CD8-positive, alpha-beta memory T cell (primary cell): ENCODE data around the gene MCC. TPM values are rescaled to one million over a fixed set of nuclear protein-coding genes. Genes with fewer than 3 reads are reported as not detected.

Source experiments
- CTCF ChIA-PET: fragments of 350-600 bp; sonication (Branson Sonifier 250); formaldehyde crosslinking; loops from one replicate; lab custom pipeline; 2021; ENCODE audit warnings: antibody characterized with exemption; lab: Charles Lee
- POLR2A ChIA-PET: fragments of 350-600 bp; sonication (Branson Sonifier 250); formaldehyde crosslinking; loops from one replicate; lab custom pipeline; 2021; ENCODE audit warnings: antibody characterized with exemption; lab: Charles Lee
- DNase-seq, 5 donors: peaks; one replicate each; pipeline versions ENCODE4 v3.0.0 to v3.0.0-alpha.2; 2020 to 2022; ENCODE audit warnings: mixed read lengths in 1 of 5
- H3K27ac ChIP-seq: one replicate; pipeline ENCODE4 v1.7.0; 2013; ENCODE audit warnings: low read depth, mild to moderate bottlenecking, low read length, moderate library complexity
- H3K27me3 ChIP-seq: 2 replicates; pipeline ENCODE4 v1.7.0; 2013; ENCODE audit warnings: low read length, mild to moderate bottlenecking; ENCODE audit not compliant: insufficient read depth, poor library complexity, severe bottlenecking
- H3K36me3 ChIP-seq: 2 replicates; pipeline ENCODE4 v1.7.0; 2013; ENCODE audit warnings: mild to moderate bottlenecking, low read length, moderate library complexity; ENCODE audit not compliant: insufficient read depth
- H3K4me1 ChIP-seq: 2 replicates; pipeline ENCODE4 v1.7.0; 2013; ENCODE audit warnings: mild to moderate bottlenecking, low read length, moderate library complexity; ENCODE audit not compliant: insufficient read depth
- H3K4me3 ChIP-seq: 2 replicates; pipeline ENCODE4 v1.7.0; 2013; ENCODE audit warnings: mild to moderate bottlenecking, low read length
- H3K9me3 ChIP-seq: 2 replicates; pipeline ENCODE4 v1.7.0; 2013; ENCODE audit warnings: mild to moderate bottlenecking, low read length
- H3K27ac Mint-ChIP-seq, 8 donors: one replicate each; pipeline ENCODE4 v1.8.0; 2020 to 2021; ENCODE audit warnings: mixed read lengths in 8 of 8, mild to moderate bottlenecking in 6 of 8, inconsistent platforms in 3 of 8, moderate library complexity in 3 of 8
- H3K27me3 Mint-ChIP-seq, 2 donors: one replicate each; pipeline ENCODE4 v1.8.0; 2020 to 2021; ENCODE audit warnings: mixed read lengths in 2 of 2, mild to moderate bottlenecking in 1 of 2, moderate library complexity in 1 of 2
- H3K36me3 Mint-ChIP-seq, 3 donors: one replicate each; pipeline ENCODE4 v1.8.0; 2020 to 2021; ENCODE audit warnings: mixed read lengths in 3 of 3, inconsistent platforms in 1 of 3, mild to moderate bottlenecking in 1 of 3
- H3K4me1 Mint-ChIP-seq, 3 donors: one replicate each; pipeline ENCODE4 v1.8.0; 2020 to 2021; ENCODE audit warnings: mixed read lengths in 3 of 3, inconsistent platforms in 1 of 3, mild to moderate bottlenecking in 1 of 3
- H3K4me3 Mint-ChIP-seq, 7 donors: one replicate each; pipeline ENCODE4 v1.8.0; 2020 to 2021; ENCODE audit warnings: mixed read lengths in 7 of 7, mild to moderate bottlenecking in 6 of 7, moderate library complexity in 4 of 7, inconsistent platforms in 2 of 7
- H3K9me3 Mint-ChIP-seq, 5 donors: one replicate each; pipeline ENCODE4 v1.8.0; 2020 to 2022; ENCODE audit warnings: mixed read lengths in 5 of 5, mild to moderate bottlenecking in 3 of 5, moderate library complexity in 2 of 5, inconsistent platforms in 1 of 5
- polyA plus RNA-seq: library from polyadenylated mRNA; unstranded; fragments of 300-500 nt; fragmentation: Illumina TruSeq; gene quantifications from one replicate; pipeline ENCODE4 v1.2.3, GENCODE V29; 2021
- total RNA-seq, 2 experiments: library from RNA; stranded (reverse); gene quantifications; one replicate each; pipeline ENCODE4 v1.2.3, GENCODE V29; 2021

The MCC gene
- total and polyA plus RNA-seq, 3 experiments from 2014 or later = 4.2 to 5.4 (median 4.9) TPM

DNA sequence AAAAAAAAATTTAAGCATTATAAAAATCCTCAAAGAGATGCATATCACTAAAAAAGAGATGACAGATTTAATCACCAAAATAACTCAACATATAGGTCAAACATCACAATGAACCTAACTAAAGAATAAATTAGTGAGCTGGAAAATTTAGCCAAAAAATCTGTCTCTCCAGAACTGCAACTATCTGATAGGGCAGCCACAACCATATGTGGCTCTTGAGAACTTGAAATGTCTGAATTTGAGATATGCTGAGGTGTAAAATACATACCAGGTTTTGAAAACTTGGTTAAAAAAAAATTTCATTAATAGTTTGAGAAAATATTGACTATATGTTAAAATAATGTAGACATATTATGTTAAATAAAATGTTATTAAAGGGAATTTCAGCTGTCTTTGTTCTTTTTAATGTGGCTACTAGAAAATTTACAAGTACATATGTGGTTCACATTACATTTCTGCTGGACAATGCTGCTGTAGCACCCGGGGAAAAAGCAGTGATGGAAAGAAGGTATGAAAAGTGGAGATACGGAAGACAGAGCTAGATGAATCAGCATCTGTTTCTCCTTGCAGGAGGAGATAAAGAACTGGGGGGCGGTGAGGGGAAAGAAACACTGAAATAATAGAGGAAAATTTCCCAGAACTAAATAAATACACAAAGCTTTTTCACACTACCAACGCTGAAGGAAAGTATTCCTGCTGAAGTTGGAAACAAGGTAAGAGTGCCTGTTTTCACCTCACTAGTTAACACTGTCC lies 445.6 kb downstream of the MCC start:
- H3K27me3 Mint-ChIP-seq = peaks cover 0 to 1% of the 10 kb centered on the region in 2 donors
- Histone ChIP-seq H3K27ac (peak overlapping the region; percentile 65), H3K27me3 (no peaks in the 10 kb centered on the region), H3K4me1 (no peaks in the 10 kb centered on the region), H3K9me3 (no peaks in the 10 kb centered on the region), H3K36me3 (no peaks in the 10 kb centered on the region), H3K4me3 (no peak overlapping the region)
- peaks cover 0 to 2% (median 0%) of the 10 kb centered on the region in 3 donors for H3K4me1 Mint-ChIP-seq
- H3K4me3 Mint-ChIP-seq = no peak overlapping the region
- peak overlapping the region in 2 of 8 donors; percentile 6 to 44 for H3K27ac Mint-ChIP-seq
- peaks cover 0 to 8% (median 1%) of the 10 kb centered on the region in 3 donors for H3K36me3 Mint-ChIP-seq
- no peaks in the 10 kb centered on the region for H3K9me3 Mint-ChIP-seq
- ChIA-PET POLR2A (no interaction called here), CTCF (interaction anchor here (0.7 kb wide), 1 partner anchor 16 kb away, joined by 3 read pairs; no protein-coding TSS in a partner anchor)
- DNase-seq = no peak

GRCh38 chr5:113040672-113041260 lies 447.5 kb downstream of the MCC start:
- Histone ChIP-seq H3K27ac (no peak overlapping the region), H3K27me3 (no peaks in the 10 kb centered on the region), H3K36me3 (no peaks in the 10 kb centered on the region), H3K9me3 (no peaks in the 10 kb centered on the region), H3K4me3 (no peak overlapping the region), H3K4me1 (no peaks in the 10 kb centered on the region)
- H3K27me3 Mint-ChIP-seq = peaks cover 0 to 1% of the 10 kb centered on the region in 2 donors
- H3K4me3 Mint-ChIP-seq = no peak overlapping the region
- CTCF ChIA-PET = interaction anchor here (1.5 kb wide), 1 partner anchor 44 kb away, joined by 3 read pairs; no protein-coding TSS in a partner anchor
- POLR2A ChIA-PET = no interaction called here
- DNase-seq = no peak
- H3K36me3 Mint-ChIP-seq = peaks cover 0 to 8% (median 1%) of the 10 kb centered on the region in 3 donors
- H3K27ac Mint-ChIP-seq = peak overlapping the region in 1 of 8 donors; percentile 22
- H3K9me3 Mint-ChIP-seq = no peaks in the 10 kb centered on the region
- H3K4me1 Mint-ChIP-seq = peaks cover 0 to 2% (median 0%) of the 10 kb centered on the region in 3 donors

- H3K9me3 ChIP-seq = no peaks in the 10 kb centered on the region
- H3K27ac Mint-ChIP-seq = peak overlapping the region in 1 of 8 donors; percentile 74
- H3K36me3 ChIP-seq = no peaks in the 10 kb centered on the region
- ChIA-PET CTCF (interaction anchor here (2.0 kb wide), 1 partner anchor 44 kb away, joined by 6 read pairs; no protein-coding TSS in a partner anchor), POLR2A (no interaction called here)
- H3K27me3 ChIP-seq = no peaks in the 10 kb centered on the region
- H3K9me3 Mint-ChIP-seq = no peaks in the 10 kb centered on the region
- no peaks in the 10 kb centered on the region for H3K4me1 ChIP-seq
- H3K4me3 ChIP-seq = no peak overlapping the region
- H3K4me3 Mint-ChIP-seq = no peak overlapping the region
- H3K27me3 Mint-ChIP-seq = peaks cover 0 to 1% of the 10 kb centered on the region in 2 donors
- H3K36me3 Mint-ChIP-seq = peaks cover 0 to 7% (median 1%) of the 10 kb centered on the region in 3 donors
- peaks cover 0 to 4% (median 2%) of the 10 kb centered on the region in 3 donors for H3K4me1 Mint-ChIP-seq
- no peak for DNase-seq
- no peak overlapping the region for H3K27ac ChIP-seq
These were observed 448.3 kb downstream of the MCC start for GRCh38 chr5:113039934-113040285.

GRCh38 chr5:113039229-113039933 lies 448.9 kb downstream of the MCC start:
- Mint-ChIP-seq H3K36me3 (peaks cover 0 to 6% (median 1%) of the 10 kb centered on the region in 3 donors), H3K9me3 (no peaks in the 10 kb centered on the region), H3K4me1 (peaks cover 0 to 6% (median 4%) of the 10 kb centered on the region in 3 donors), H3K4me3 (no peak overlapping the region), H3K27me3 (peaks cover 0 to 1% of the 10 kb centered on the region in 2 donors), H3K27ac (peak overlapping the region in 1 of 8 donors; percentile 74)
- H3K27ac ChIP-seq = no peak overlapping the region
- no peak for DNase-seq
- ChIA-PET CTCF (interaction anchor here (2.0 kb wide), 1 partner anchor 44 kb away, joined by 6 read pairs; no protein-coding TSS in a partner anchor), POLR2A (no interaction called here)
- no peaks in the 10 kb centered on the region for H3K27me3 ChIP-seq
- H3K36me3 ChIP-seq = no peaks in the 10 kb centered on the region
- no peaks in the 10 kb centered on the region for H3K9me3 ChIP-seq
- no peaks in the 10 kb centered on the region for H3K4me1 ChIP-seq
- no peak overlapping the region for H3K4me3 ChIP-seq

- Mint-ChIP-seq H3K9me3 (no peaks in the 10 kb centered on the region), H3K36me3 (peaks cover 0 to 6% (median 1%) of the 10 kb centered on the region in 3 donors), H3K27me3 (peaks cover 0 to 1% of the 10 kb centered on the region in 2 donors), H3K4me3 (no peak overlapping the region), H3K27ac (no peak overlapping the region), H3K4me1 (peaks cover 0 to 6% (median 4%) of the 10 kb centered on the region in 3 donors)
- CTCF ChIA-PET = interaction anchor here (2.0 kb wide), 1 partner anchor 43 kb away, joined by 6 read pairs; no protein-coding TSS in a partner anchor
- H3K4me3 ChIP-seq = no peak overlapping the region
- H3K27me3 ChIP-seq = no peaks in the 10 kb centered on the region
- no peaks in the 10 kb centered on the region for H3K36me3 ChIP-seq
- H3K27ac ChIP-seq = no peak overlapping the region
- DNase-seq = no peak
- H3K9me3 ChIP-seq = no peaks in the 10 kb centered on the region
- POLR2A ChIA-PET = no interaction called here
- no peaks in the 10 kb centered on the region for H3K4me1 ChIP-seq
These were observed 449.5 kb downstream of the MCC start for GRCh38 chr5:113038714-113039113.

DNA sequence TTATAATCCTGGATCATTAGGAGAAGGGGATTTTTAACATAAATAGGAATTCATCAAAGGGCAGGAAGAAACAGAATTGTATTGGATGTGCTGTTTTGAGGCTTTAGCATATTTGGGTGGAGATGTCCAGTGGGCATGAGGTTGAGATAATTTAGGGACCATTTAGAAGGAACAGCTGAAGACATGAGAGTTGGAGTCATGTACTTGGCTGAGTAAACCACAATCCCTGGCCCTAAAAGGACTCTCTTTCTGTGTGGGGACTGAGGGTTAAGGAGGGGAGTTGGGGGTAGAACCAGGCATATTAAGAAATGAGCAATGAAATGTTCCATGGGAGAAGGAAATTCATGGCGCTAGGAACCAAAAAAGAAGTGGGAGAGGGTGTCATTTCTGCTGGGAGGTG lies 450.1 kb downstream of the MCC start:
- peaks cover 5 to 9% (median 8%) of the 10 kb centered on the region in 3 donors for H3K4me1 Mint-ChIP-seq
- DNase-seq = no peak
- Histone ChIP-seq H3K27ac (no peak overlapping the region), H3K4me1 (no peaks in the 10 kb centered on the region), H3K27me3 (no peaks in the 10 kb centered on the region), H3K9me3 (no peaks in the 10 kb centered on the region), H3K4me3 (no peak overlapping the region), H3K36me3 (no peaks in the 10 kb centered on the region)
- peaks cover 0 to 1% of the 10 kb centered on the region in 2 donors for H3K27me3 Mint-ChIP-seq
- ChIA-PET CTCF (interaction anchor here (2.0 kb wide), 1 partner anchor 43 kb away, joined by 6 read pairs; no protein-coding TSS in a partner anchor), POLR2A (no interaction called here)
- H3K36me3 Mint-ChIP-seq = peaks cover 0 to 6% (median 1%) of the 10 kb centered on the region in 3 donors
- peak overlapping the region in 3 of 8 donors; percentile 11 to 40 (median 33) for H3K27ac Mint-ChIP-seq
- peak overlapping the region in 1 of 7 donors; percentile 8 for H3K4me3 Mint-ChIP-seq
- H3K9me3 Mint-ChIP-seq = no peaks in the 10 kb centered on the region

- Mint-ChIP-seq H3K4me1 (peaks cover 12 to 17% (median 14%) of the 10 kb centered on the region in 3 donors), H3K4me3 (no peak overlapping the region), H3K27me3 (peaks cover 0 to 1% of the 10 kb centered on the region in 2 donors), H3K27ac (peak overlapping the region in 1 of 8 donors; percentile 36), H3K9me3 (no peaks in the 10 kb centered on the region), H3K36me3 (peaks cover 0 to 6% (median 0%) of the 10 kb centered on the region in 3 donors)
- no peak overlapping the region for H3K4me3 ChIP-seq
- H3K4me1 ChIP-seq = no peaks in the 10 kb centered on the region
- POLR2A ChIA-PET = no interaction called here
- no peaks in the 10 kb centered on the region for H3K27me3 ChIP-seq
- CTCF ChIA-PET = no interaction called here
- H3K27ac ChIP-seq = no peak overlapping the region
- no peak for DNase-seq
- no peaks in the 10 kb centered on the region for H3K9me3 ChIP-seq
- H3K36me3 ChIP-seq = no peaks in the 10 kb centered on the region
These were observed 451.4 kb downstream of the MCC start for GRCh38 chr5:113036826-113037225.
